ENCODE measurements around the gene OR2A1. TPM values are rescaled to one million over a fixed set of nuclear protein-coding genes. Genes with fewer than 3 reads are reported as not detected.
"Not testable (repeated sequence)": the region's sequence is repeated elsewhere in the genome, so short reads cannot be mapped to it uniquely, and the experiment has no call there.

OR2A1 gene
- polyA plus RNA-seq, 2 donors, result 0.01 TPM; not detected in 1

DNA sequence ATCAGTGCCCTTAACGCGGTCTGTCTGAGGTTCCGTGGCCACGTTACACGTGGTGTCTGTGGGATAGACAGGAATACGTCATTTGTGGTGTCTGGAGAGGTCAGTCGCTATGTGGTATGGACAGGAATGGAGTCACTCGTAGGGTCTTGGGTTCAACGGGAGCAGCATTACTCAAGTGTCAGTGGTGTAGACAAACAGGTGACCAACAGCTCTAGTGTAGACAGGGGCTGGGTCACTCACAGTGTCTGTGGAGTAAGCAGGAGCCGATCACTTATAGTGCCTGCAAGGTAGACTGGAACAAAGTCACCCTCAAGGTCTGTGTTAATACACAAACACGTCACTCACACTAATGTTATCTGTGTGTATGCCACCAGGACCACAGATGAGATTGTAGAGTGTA lies 44.6 kb downstream of the OR2A1 start:
- H3K4me3 ChIP-seq (ENCODE audit: low read depth in 1 of 2, low read length in 2 of 2); H3K4me1 ChIP-seq (ENCODE audit: control insufficient read depth in 2 of 2, insufficient read depth in 2 of 2, low read length in 1 of 2); H3K27ac ChIP-seq (ENCODE audit: low read depth in 2 of 2, low read length in 1 of 2); H3K27me3 ChIP-seq (ENCODE audit: control insufficient read depth in 1 of 2, insufficient read depth in 2 of 2, low read length in 2 of 2); H3K36me3 ChIP-seq (ENCODE audit: control insufficient read depth in 2 of 2, insufficient read depth in 2 of 2, low read length in 1 of 2); H3K9me3 ChIP-seq (ENCODE audit: control insufficient read depth in 2 of 2, insufficient read depth in 1 of 2, low read depth in 1 of 2, low read length in 1 of 2): not testable (repeated sequence)
- 73 to 91% methylated on average over 1 to 2 of the region's 11 CpGs for WGBS, 2 donors

DNA sequence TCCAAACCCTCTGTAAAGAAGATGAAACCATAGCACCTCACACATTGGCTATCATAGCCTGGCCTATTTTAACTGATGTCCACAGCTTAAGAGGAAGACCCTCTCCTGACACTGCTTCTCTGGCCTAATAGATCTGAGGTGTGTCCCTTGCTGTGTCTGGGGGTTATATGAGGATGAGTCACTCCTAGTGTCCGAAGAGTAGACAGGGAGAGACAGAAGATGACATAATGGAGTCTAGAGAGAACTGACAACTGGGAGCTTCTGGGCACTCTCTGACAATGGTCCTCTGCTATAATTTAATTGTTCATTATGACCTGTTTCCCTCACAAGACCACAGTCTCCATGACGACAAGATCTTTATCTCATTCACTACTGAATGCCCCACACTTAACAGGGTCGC lies 49.8 kb downstream of the OR2A1 start:
- not testable (repeated sequence) for H3K36me3 ChIP-seq (ENCODE audit: control insufficient read depth in 2 of 2, insufficient read depth in 2 of 2, low read length in 1 of 2); H3K4me1 ChIP-seq (ENCODE audit: control insufficient read depth in 2 of 2, insufficient read depth in 2 of 2, low read length in 1 of 2); H3K9me3 ChIP-seq (ENCODE audit: control insufficient read depth in 2 of 2, insufficient read depth in 1 of 2, low read depth in 1 of 2, low read length in 1 of 2); H3K4me3 ChIP-seq (ENCODE audit: low read depth in 1 of 2, low read length in 2 of 2); H3K27ac ChIP-seq (ENCODE audit: low read depth in 2 of 2, low read length in 1 of 2); H3K27me3 ChIP-seq (ENCODE audit: control insufficient read depth in 1 of 2, insufficient read depth in 2 of 2, low read length in 2 of 2)
- no CpG with 5 or more reads among the region's 3 CpGs for WGBS, 2 donors

DNA sequence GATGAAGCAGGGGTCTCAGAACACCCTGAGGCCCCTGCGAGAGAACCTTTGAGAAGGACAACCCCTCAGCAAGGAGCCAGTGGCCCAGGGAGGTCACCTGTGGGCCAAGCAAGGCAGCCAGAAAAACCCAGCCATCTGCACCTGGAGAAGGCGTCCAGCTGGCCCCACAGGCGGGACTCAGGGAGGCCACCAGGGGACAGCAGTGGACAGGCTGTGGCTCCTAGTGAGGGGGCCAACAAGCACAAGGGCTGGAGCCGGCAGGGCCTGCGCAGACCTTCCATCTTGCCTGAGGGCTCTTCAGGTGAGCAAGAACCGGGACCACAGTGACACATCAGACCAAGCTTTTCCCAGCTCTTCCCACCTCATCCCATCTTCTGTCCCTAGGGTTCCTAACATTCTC lies 53.3 kb downstream of the OR2A1 start:
- not testable (repeated sequence) for H3K4me3 ChIP-seq (ENCODE audit: low read depth in 1 of 2, low read length in 2 of 2); H3K36me3 ChIP-seq (ENCODE audit: control insufficient read depth in 2 of 2, insufficient read depth in 2 of 2, low read length in 1 of 2); H3K9me3 ChIP-seq (ENCODE audit: control insufficient read depth in 2 of 2, insufficient read depth in 1 of 2, low read depth in 1 of 2, low read length in 1 of 2); H3K27ac ChIP-seq (ENCODE audit: low read depth in 2 of 2, low read length in 1 of 2); H3K4me1 ChIP-seq (ENCODE audit: control insufficient read depth in 2 of 2, insufficient read depth in 2 of 2, low read length in 1 of 2); H3K27me3 ChIP-seq (ENCODE audit: control insufficient read depth in 1 of 2, insufficient read depth in 2 of 2, low read length in 2 of 2)
- no CpG with 5 or more reads among the region's 6 CpGs for WGBS, 2 donors

DNA sequence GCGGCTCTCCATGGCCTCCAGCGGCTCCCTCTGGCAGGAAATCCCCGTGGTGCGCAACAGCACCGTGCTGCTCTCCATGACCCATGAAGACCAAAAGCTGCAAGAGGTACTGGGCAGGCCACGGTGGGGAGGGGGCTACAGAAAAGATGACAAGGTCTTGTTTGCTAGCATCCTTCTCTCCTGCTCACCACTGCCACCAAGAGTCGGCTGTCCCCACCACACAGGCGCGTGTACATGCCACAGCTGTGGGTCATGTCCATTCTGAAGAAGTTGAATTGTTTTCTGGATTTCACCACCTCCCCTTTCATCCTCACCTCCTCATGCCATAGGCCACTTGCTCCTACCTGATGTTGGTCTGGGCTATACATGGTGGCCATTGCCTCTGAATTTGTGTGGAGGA lies 55.0 kb downstream of the OR2A1 start:
- not testable (repeated sequence) for H3K36me3 ChIP-seq (ENCODE audit: control insufficient read depth in 2 of 2, insufficient read depth in 2 of 2, low read length in 1 of 2); H3K9me3 ChIP-seq (ENCODE audit: control insufficient read depth in 2 of 2, insufficient read depth in 1 of 2, low read depth in 1 of 2, low read length in 1 of 2); H3K4me1 ChIP-seq (ENCODE audit: control insufficient read depth in 2 of 2, insufficient read depth in 2 of 2, low read length in 1 of 2); H3K27ac ChIP-seq (ENCODE audit: low read depth in 2 of 2, low read length in 1 of 2); H3K4me3 ChIP-seq (ENCODE audit: low read depth in 1 of 2, low read length in 2 of 2); H3K27me3 ChIP-seq (ENCODE audit: control insufficient read depth in 1 of 2, insufficient read depth in 2 of 2, low read length in 2 of 2)
- no CpG with 5 or more reads among the region's 9 CpGs for WGBS, 2 donors

DNA sequence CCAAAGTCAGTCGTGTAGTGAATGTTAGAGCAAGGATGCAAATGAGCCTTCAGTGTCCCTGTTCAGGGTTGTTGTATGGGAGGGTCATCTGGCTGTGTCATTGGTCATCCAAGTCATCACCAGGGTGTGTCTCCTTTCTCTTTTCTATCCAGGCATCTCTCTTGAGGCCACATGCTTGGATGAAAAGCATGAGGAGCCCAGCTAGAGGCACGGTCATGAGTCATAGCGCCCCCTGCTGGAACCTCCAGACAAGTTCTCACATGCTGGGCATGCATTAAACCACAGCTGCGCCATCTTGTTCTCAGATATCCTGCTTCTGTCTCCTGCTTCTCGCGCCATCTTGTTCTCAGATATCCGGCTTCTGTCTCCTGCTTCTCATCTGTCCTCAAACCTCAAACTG lies 57.0 kb downstream of the OR2A1 start:
- not testable (repeated sequence) for H3K9me3 ChIP-seq (ENCODE audit: control insufficient read depth in 2 of 2, insufficient read depth in 1 of 2, low read depth in 1 of 2, low read length in 1 of 2); H3K4me1 ChIP-seq (ENCODE audit: control insufficient read depth in 2 of 2, insufficient read depth in 2 of 2, low read length in 1 of 2); H3K27me3 ChIP-seq (ENCODE audit: control insufficient read depth in 1 of 2, insufficient read depth in 2 of 2, low read length in 2 of 2); H3K27ac ChIP-seq (ENCODE audit: low read depth in 2 of 2, low read length in 1 of 2); H3K4me3 ChIP-seq (ENCODE audit: low read depth in 1 of 2, low read length in 2 of 2); H3K36me3 ChIP-seq (ENCODE audit: control insufficient read depth in 2 of 2, insufficient read depth in 2 of 2, low read length in 1 of 2)
- 97% methylated on average over 3 of the region's 7 CpGs; no CpG with 5 or more reads in 1 of the 2 donors for WGBS, 2 donors

Other genes with a start within 250 kb of the OR2A1 start
- not detected for gene OR2A25, start 242.6 kb upstream of the OR2A1 start, polyA plus RNA-seq
- gene OR2A12, start 226.1 kb upstream of the OR2A1 start, polyA plus RNA-seq, result not detected
- not detected for gene OR2A2, start 202.8 kb upstream of the OR2A1 start, polyA plus RNA-seq
- gene OR2A14, start 189.2 kb upstream of the OR2A1 start, polyA plus RNA-seq, result not detected
- 1 to 10 TPM; 3.2 to 4.3 TPM for gene CTAGE4, start 129.0 kb upstream of the OR2A1 start, polyA plus RNA-seq
- 10 to 100 TPM; 20.0 to 20.1 TPM for gene ARHGEF35, start 116.6 kb upstream of the OR2A1 start, polyA plus RNA-seq
- gene OR2A42, start 72.8 kb upstream of the OR2A1 start, polyA plus RNA-seq, result under 1 TPM in 1 of 2 donors, not detected in 1; 0.02 TPM
- gene OR2A7, start 47.6 kb upstream of the OR2A1 start, polyA plus RNA-seq, result 1 to 10 TPM; 1.1 to 1.6 TPM
- gene CTAGE8, start 43.1 kb upstream of the OR2A1 start, polyA plus RNA-seq, result 1 to 10 TPM in 1 of 2 donors, under 1 TPM in 1; 0.01 to 2.5 TPM
- gene ARHGEF5, start 43.0 kb downstream of the OR2A1 start, polyA plus RNA-seq, result 10 to 100 TPM; 14.6 to 22.1 TPM
- not detected for gene NOBOX, start 91.3 kb downstream of the OR2A1 start, polyA plus RNA-seq